Loucy (cell line): ENCODE measurements around the gene MMP20.

Experiments used
- EZH2phosphoT487 ChIP-seq: fragments of 200-600 bp; IDR thresholded peaks from 2 replicates; pipeline ENCODE4 v1.6.1; 2018; ENCODE audit warnings: antibody characterized with exemption, mild to moderate bottlenecking, moderate library complexity, borderline replicate concordance
- TF ChIP-seq, protein P1 (sequence below): fragments of 200-600 bp; sonication (generic); conservative IDR thresholded peaks from 2 replicates; pipeline ENCODE4 v1.5.1; 2014; ENCODE audit warnings: mild to moderate bottlenecking, antibody characterized with exemption, low read length

DNA sequence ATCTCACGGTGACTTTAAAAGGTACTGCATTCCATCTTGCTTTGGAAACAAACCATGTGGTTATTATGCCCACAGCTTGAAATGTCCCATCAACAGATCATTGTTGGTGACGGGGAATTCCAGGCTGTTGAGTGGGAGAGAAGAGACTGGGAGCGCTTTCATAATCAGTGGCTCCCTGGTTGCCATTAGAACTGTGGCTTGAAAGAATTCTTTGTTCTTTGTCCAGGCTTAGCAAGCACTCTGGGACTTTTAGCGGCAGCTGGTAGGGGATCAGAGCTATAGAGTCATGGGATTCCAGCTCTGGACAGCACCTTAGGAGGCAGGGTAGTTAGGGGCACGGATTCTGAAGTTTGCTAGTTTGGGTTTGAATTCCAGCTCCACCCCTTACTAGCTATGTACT is 22.0 kb downstream of the MMP20 start:
- TF ChIP-seq, protein P1, sequence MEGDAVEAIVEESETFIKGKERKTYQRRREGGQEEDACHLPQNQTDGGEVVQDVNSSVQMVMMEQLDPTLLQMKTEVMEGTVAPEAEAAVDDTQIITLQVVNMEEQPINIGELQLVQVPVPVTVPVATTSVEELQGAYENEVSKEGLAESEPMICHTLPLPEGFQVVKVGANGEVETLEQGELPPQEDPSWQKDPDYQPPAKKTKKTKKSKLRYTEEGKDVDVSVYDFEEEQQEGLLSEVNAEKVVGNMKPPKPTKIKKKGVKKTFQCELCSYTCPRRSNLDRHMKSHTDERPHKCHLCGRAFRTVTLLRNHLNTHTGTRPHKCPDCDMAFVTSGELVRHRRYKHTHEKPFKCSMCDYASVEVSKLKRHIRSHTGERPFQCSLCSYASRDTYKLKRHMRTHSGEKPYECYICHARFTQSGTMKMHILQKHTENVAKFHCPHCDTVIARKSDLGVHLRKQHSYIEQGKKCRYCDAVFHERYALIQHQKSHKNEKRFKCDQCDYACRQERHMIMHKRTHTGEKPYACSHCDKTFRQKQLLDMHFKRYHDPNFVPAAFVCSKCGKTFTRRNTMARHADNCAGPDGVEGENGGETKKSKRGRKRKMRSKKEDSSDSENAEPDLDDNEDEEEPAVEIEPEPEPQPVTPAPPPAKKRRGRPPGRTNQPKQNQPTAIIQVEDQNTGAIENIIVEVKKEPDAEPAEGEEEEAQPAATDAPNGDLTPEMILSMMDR = no peak
- no peak for TF ChIP-seq EZH2phosphoT487
